NT2/D1 (cell line): ENCODE results near the gene DCN.

Experiments
- SUZ12 ChIP-seq: IDR thresholded peaks from 2 replicates; pipeline ENCODE4 v1.6.1; 2011; ENCODE audit not compliant: insufficient read length, insufficient read depth; ENCODE audit errors: extremely low read depth
- YY1 ChIP-seq: IDR thresholded peaks from 2 replicates; pipeline ENCODE4 v1.6.1; 2011; ENCODE audit not compliant: insufficient read length, insufficient read depth

DNA sequence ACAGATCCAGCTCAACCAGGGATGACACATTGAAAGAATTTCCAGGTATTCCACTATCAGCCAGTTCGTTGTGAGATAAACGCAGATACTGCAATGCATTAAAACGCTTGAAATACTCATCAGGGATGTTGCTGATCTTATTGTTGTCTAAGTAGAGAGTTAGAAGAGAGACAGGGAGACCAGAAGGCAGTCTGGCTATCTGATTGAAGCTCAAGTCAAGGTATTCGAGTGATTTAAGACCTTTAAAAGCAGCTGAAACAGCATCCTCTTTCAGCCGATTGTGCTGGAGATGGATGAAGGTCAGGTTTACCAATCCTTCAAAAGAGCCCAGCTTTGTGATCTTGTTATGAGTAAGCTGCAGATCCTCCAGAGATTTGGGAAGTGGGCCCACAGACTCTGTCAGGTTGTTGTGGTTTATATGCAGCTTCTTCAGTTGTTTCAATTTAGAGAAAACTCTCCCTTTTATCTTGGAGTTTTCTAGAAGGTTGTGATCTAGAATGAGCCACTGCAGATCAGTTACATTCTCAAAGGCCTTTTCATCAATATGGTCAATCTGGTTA is 74.3 kb downstream of the DCN start:
- no peak for TF ChIP-seq SUZ12
- TF ChIP-seq YY1 = no peak
